T-helper 1 cell treated with Interleukin-12 subunit alpha and Interleukin-12 subunit beta and Interleukin-4 antibody, amounts not matched to agents 30 μg/mL and 1 μg/mL, for 36 hours (primary cell): Measurements from ENCODE around the gene PCID2.

Source experiments
- H3K27ac Mint-ChIP-seq: one replicate; pipeline ENCODE4 v1.8.0; 2021; ENCODE audit warnings: mild to moderate bottlenecking, mixed read lengths
- H3K27me3 Mint-ChIP-seq: one replicate; pipeline ENCODE4 v1.8.0; 2021; ENCODE audit warnings: low read depth, mixed read lengths
- H3K36me3 Mint-ChIP-seq: one replicate; pipeline ENCODE4 v1.8.0; 2021; ENCODE audit warnings: low read depth, mixed read lengths
- H3K4me1 Mint-ChIP-seq: one replicate; pipeline ENCODE4 v1.8.0; 2021; ENCODE audit warnings: low read depth, mixed read lengths
- H3K4me3 Mint-ChIP-seq: one replicate; pipeline ENCODE4 v1.8.0; 2021; ENCODE audit warnings: mild to moderate bottlenecking, moderate library complexity, mixed read lengths
- H3K9me3 Mint-ChIP-seq: one replicate; pipeline ENCODE4 v1.8.0; 2021; ENCODE audit warnings: mixed read lengths

Gene PCID2

DNA sequence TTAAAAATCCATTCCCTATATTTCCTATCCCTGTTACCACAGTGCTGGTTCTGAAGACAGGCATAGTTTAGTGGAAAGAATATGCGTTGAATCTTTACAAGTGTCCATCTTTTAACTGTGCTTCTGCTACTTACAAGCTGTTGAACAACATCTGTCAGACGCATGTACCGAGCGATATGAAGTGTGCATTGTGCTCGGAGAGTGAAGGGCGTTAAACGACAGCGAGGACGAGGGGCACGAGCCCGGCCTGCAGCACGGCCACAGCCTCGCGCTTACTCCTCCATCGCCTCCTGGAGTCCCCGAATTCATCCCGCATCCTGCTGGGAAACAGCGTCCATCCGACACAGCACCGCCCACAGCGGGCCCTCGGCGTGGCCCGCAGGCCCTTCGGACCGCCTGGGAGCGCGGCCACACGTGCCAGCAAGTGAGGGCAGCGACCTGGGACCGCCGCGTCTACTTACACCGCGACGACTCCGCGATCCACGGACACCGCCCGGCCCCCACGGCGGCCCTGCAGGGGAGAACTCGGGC is 514 bp downstream of the PCID2 start:
- Mint-ChIP-seq H3K4me1 (peaks cover 47% of the 10 kb centered on the region), H3K36me3 (peaks cover 40% of the 10 kb centered on the region), H3K27ac (peak overlapping the region; percentile 92), H3K9me3 (no peaks in the 10 kb centered on the region), H3K27me3 (no peaks in the 10 kb centered on the region), H3K4me3 (peak overlapping the region; percentile 95)

DNA sequence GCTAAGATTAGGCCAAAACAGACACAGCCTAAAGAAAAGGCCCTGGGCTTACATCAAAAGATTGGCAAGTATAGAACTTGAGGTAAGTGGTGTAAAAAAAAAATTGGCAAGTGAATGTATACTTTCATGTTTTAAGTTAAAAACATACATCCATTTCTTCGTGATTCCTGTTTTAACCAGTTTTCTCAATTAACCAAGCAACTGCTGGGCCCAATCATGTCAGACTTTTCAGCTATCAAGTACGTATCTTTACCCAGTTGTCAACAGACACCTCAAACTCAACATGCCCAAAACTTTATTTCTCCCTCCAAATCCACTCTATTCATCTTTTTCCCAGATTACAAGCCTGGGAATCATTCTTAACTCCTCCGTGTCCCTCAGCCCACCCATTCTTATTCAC is 1.0 kb downstream of the PCID2 start:
- H3K4me1 Mint-ChIP-seq: peaks cover 52% of the 10 kb centered on the region

GRCh38 chr13:113205428-113205931 is 3.0 kb downstream of the PCID2 start:
- Mint-ChIP-seq H3K4me1 (peaks cover 42% of the 10 kb centered on the region), H3K27me3 (no peaks in the 10 kb centered on the region), H3K27ac (peak overlapping the region; percentile 23), H3K36me3 (peaks cover 28% of the 10 kb centered on the region), H3K9me3 (no peaks in the 10 kb centered on the region), H3K4me3 (peak overlapping the region; percentile 11)

More for the DNA sequence above, 1.0 kb downstream of the PCID2 start:
- Mint-ChIP-seq H3K4me3 (peak overlapping the region; percentile 95), H3K27me3 (no peaks in the 10 kb centered on the region), H3K9me3 (no peaks in the 10 kb centered on the region), H3K27ac (peak overlapping the region; percentile 92), H3K36me3 (peaks cover 42% of the 10 kb centered on the region)

DNA sequence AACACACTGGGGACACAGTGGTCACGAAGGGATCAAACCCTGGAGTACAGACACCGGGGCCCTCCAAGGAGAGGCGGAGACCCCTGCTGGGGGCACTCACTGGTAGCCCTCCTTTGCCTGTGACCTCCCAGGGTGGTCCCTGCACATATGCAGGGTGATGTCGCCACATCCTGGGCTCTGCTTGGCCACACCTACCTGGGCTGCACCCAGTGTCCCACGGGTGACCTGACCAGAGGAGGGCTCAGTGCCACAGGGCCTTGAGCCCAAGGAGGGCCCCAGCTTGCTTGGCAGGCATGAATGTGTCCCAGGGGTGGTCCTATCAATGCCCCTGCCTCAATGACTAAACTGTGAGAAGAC is 4.1 kb downstream of the PCID2 start:
- no peak overlapping the region for H3K27ac Mint-ChIP-seq
- H3K27me3 Mint-ChIP-seq: no peaks in the 10 kb centered on the region
- no peaks in the 10 kb centered on the region for H3K9me3 Mint-ChIP-seq
- H3K36me3 Mint-ChIP-seq: peaks cover 30% of the 10 kb centered on the region
- H3K4me3 Mint-ChIP-seq: no peak overlapping the region
- H3K4me1 Mint-ChIP-seq: peaks cover 40% of the 10 kb centered on the region

DNA sequence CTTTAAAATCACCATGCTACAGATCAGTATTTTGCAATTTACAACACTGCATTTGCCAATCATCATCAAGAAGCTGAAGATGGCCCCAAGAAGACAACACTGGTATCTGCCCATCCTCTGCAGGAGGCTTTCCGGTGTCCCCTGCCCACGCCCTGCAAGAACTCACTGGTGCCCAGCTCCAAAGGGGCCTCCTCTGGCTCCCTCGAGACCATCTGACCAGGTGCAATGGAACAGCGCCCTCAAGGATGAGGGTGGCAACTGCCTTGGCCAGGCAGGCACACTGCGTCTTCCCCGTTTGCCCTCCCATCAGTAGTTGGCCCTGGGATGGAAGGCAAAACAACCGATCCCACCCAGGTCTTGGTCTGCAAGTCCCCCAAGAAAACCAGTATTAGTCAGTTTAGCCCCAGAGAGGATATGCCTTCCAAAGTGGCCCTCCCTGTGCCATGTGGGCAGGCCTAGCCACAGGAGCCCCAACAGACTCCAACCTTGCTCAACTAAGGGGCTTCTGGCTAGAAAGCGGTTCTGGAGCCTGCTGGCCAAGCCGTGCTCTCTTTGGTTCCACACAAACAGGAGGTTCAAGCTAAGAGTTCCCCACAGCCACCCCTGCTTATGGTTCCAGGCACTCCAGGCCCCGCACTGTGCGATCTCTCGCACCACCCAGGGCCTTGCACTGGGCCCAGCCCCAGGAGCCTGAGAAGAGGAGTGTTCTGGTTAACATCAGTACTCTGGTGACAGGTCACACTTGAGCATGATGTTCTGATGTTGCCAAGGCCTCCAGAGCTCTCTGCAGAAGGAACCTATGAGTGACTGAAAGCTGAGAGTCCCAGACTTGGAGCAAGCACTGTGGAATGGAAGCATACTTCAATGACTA is 4.7 kb downstream of the PCID2 start:
- Mint-ChIP-seq H3K27ac (no peak overlapping the region), H3K9me3 (no peaks in the 10 kb centered on the region), H3K27me3 (no peaks in the 10 kb centered on the region), H3K4me3 (no peak overlapping the region), H3K36me3 (peaks cover 35% of the 10 kb centered on the region), H3K4me1 (peaks cover 40% of the 10 kb centered on the region)

DNA sequence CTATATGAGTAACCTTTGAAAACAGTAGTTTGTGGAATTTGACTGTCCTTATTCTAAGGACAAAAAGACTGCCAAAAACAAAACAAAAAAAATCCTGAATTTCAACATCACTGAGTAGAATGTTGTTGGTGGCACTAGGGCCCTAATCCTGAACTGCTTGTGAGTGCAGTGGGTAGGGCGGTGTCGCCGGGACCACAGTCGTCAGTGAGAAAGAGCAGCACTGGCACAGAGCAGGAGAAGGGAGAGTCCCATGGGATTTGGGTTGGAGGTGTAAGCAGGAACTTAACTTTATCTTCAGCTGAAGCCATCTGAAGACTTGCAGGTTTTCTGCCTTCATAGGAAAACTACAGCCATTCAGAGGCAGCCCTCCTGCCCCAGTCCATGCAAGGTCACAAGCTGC is 5.6 kb downstream of the PCID2 start:
- Mint-ChIP-seq H3K27ac (peak overlapping the region; percentile 37), H3K9me3 (no peaks in the 10 kb centered on the region), H3K36me3 (peaks cover 36% of the 10 kb centered on the region), H3K4me1 (peaks cover 42% of the 10 kb centered on the region), H3K27me3 (no peaks in the 10 kb centered on the region), H3K4me3 (no peak overlapping the region)

DNA sequence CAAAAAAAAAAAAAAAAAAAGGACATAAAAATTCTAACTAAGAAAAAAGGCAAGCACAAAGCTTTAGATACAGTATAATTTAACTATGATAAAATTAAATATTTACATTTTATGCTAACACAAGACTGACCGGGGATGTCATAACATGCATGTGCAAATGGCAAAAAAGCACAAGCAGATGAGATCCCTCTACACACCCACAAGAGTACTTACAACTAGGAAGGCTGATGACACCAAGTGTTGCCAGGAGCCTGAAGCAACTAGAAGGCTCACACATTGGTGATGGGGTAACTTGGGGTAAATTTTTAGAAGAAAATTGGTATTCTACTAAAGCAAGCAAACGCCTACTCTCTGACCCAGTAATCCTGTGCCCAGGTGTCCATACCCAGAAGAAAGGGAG is 6.7 kb downstream of the PCID2 start:
- no peaks in the 10 kb centered on the region for H3K9me3 Mint-ChIP-seq
- no peak overlapping the region for H3K4me3 Mint-ChIP-seq
- H3K27me3 Mint-ChIP-seq: no peaks in the 10 kb centered on the region
- peaks cover 34% of the 10 kb centered on the region for H3K4me1 Mint-ChIP-seq
- no peak overlapping the region for H3K27ac Mint-ChIP-seq
- peaks cover 36% of the 10 kb centered on the region for H3K36me3 Mint-ChIP-seq

DNA sequence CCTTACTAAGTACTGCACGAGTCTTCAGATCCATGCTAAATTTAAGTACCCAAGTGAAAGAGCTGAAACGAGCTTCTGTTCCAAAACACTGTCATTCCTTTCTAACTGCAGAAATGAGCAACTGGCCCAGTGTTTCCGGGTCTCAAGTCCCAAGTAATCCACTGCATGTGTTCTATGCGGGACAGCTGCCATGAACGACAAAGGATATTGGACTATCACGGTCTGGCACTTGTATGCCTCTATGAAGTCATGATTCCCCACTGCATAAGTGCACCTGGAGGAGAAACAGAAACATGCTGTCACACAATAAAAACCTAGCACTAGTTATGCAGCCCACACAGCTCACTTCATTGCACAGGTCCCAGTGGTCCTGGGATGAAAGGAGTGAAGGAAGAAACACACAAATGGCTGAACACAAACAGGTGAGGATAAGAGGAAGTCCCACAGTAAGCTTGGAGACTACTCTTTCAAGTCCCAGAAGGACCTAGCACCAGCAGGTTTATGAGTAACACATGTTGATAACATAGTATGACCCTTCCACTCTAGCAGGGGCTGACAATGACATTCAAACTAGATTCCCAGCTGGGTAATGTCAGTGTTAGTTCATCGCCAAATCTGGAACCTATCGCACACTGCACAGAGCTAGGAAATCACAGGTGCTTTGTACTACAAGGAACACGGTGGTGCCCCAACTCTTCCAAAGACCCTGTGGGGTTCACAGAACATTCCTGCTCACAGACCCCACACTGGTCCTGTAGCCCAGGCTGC is 11.3 kb downstream of the PCID2 start:
- Mint-ChIP-seq H3K27me3 (no peaks in the 10 kb centered on the region), H3K9me3 (no peaks in the 10 kb centered on the region), H3K36me3 (peaks cover 48% of the 10 kb centered on the region), H3K27ac (no peak overlapping the region), H3K4me1 (peaks cover 5% of the 10 kb centered on the region), H3K4me3 (no peak overlapping the region)

DNA sequence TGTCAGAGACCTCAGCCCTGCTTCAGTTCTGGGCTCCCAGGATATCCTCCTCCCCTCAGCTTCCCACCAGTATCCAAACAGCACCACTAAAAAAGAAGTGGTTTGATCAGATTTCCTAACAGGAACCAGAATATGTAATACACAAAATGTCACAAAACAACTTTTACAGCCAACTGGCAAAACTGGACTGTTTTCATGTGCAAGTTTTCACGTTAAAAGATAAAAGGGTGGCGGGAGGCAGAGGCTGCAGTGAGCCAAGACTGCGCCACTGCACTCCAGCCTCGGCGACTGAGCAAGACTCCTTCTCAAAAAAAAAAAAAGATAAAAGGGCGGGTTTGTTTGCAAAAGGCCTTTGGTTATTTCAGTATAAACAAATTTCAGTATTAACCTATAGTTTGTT is 13.1 kb downstream of the PCID2 start:
- peaks cover 50% of the 10 kb centered on the region for H3K36me3 Mint-ChIP-seq
- no peaks in the 10 kb centered on the region for H3K27me3 Mint-ChIP-seq
- peaks cover 1% of the 10 kb centered on the region for H3K4me1 Mint-ChIP-seq
- no peaks in the 10 kb centered on the region for H3K9me3 Mint-ChIP-seq
- no peak overlapping the region for H3K4me3 Mint-ChIP-seq
- no peak overlapping the region for H3K27ac Mint-ChIP-seq

- peaks cover 60% of the 10 kb centered on the region for H3K36me3 Mint-ChIP-seq
- H3K4me1 Mint-ChIP-seq: peaks cover 10% of the 10 kb centered on the region
- no peak overlapping the region for H3K4me3 Mint-ChIP-seq
- no peak overlapping the region for H3K27ac Mint-ChIP-seq
- H3K27me3 Mint-ChIP-seq: no peaks in the 10 kb centered on the region
- H3K9me3 Mint-ChIP-seq: no peaks in the 10 kb centered on the region
These were observed 15.6 kb downstream of the PCID2 start for GRCh38 chr13:113192902-113193301.

DNA sequence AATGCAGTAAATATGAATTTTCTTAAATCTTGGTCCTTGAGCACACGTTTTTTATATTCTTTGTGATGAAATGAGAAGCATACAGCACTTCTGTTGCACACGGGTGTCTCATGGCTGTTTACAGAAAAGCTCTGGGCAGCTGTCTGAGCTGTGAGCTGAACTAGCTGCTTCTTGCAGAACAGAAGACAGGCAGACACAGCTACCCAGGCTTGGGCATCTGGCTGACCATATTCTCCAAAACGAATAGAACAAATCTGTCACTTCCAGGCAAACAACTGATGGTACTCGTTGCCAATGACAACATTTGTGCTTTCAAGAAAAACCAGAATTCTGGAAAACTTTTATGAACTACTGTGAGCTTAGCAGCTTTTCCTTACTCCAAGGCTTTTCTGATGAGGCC is 16.2 kb downstream of the PCID2 start:
- Mint-ChIP-seq H3K27ac (no peak overlapping the region), H3K9me3 (no peaks in the 10 kb centered on the region), H3K27me3 (no peaks in the 10 kb centered on the region), H3K4me1 (peaks cover 15% of the 10 kb centered on the region), H3K4me3 (no peak overlapping the region), H3K36me3 (peaks cover 62% of the 10 kb centered on the region)

GRCh38 chr13:113190181-113190580 is 18.3 kb downstream of the PCID2 start:
- Mint-ChIP-seq H3K4me3 (no peak overlapping the region), H3K27ac (no peak overlapping the region), H3K27me3 (no peaks in the 10 kb centered on the region), H3K36me3 (peaks cover 56% of the 10 kb centered on the region), H3K4me1 (peaks cover 29% of the 10 kb centered on the region), H3K9me3 (no peaks in the 10 kb centered on the region)

DNA sequence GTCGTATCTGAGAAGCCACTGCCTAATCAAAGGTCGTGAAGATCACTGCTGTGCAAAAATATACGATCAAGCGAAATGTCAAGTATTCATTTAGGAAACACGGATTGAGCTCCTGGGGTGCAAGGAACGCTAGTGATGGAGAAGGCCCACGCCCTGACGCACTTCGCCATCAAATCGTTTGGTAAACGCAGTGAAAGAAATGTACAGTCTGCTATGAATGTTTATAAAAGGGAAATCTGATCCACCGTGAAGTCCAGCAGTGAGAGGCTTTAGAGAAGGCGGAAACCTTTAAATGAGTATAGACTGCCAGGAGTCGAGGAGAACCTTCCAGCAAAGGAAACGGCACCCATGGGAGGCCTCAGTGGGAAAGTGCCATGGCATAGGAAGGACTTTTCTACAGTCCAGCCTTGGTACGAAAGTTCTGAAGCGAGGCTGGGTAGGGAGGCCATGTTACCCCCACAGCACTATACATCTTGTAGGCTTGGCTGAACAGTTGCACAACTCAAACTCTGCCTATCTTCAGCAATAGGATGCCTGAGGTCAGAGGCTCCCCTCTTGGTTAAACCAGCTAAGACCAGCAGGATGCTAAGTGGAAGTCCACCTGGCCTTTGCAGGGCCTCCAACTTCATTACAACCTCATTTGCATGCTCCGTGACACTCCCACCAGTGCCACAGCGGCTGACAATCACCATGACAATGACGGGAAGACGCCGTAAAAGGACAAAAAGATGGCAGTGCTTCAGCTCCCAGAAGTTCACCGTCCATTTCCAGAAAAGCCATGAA is 20.4 kb downstream of the PCID2 start:
- no peaks in the 10 kb centered on the region for H3K9me3 Mint-ChIP-seq
- H3K36me3 Mint-ChIP-seq: peaks cover 54% of the 10 kb centered on the region

GRCh38 chr13:113187263-113187669 is 21.2 kb downstream of the PCID2 start:
- Mint-ChIP-seq H3K9me3 (no peaks in the 10 kb centered on the region), H3K27ac (peak overlapping the region; percentile 21), H3K27me3 (no peaks in the 10 kb centered on the region), H3K4me3 (no peak overlapping the region), H3K36me3 (peaks cover 52% of the 10 kb centered on the region), H3K4me1 (peaks cover 37% of the 10 kb centered on the region)

More for the DNA sequence above, 20.4 kb downstream of the PCID2 start:
- no peaks in the 10 kb centered on the region for H3K27me3 Mint-ChIP-seq
- H3K27ac Mint-ChIP-seq: no peak overlapping the region
- H3K4me1 Mint-ChIP-seq: peaks cover 37% of the 10 kb centered on the region
- no peak overlapping the region for H3K4me3 Mint-ChIP-seq
